Gastroesophageal sphincter (tissue), 3 donors: ENCODE data around the gene ASPRV1.

ENCODE experiments used
- EP300 ChIP-seq: sonication (generic); formaldehyde crosslinking; IDR thresholded peaks from one replicate; pipeline ENCODE4 v1.6.1; 2017; ENCODE audit warnings: antibody characterized with exemption, mild to moderate bottlenecking
- POLR2A ChIP-seq, 2 donors: fragments of 450-650 bp; IDR thresholded peaks; one replicate each; pipeline ENCODE4 v1.6.1; 2017; ENCODE audit warnings: antibody characterized with exemption in 2 of 2, mild to moderate bottlenecking in 2 of 2, moderate library complexity in 1 of 2
- POLR2AphosphoS5 ChIP-seq: sonication (generic); formaldehyde crosslinking; IDR thresholded peaks from one replicate; pipeline ENCODE4 v1.6.1; 2017; ENCODE audit warnings: antibody characterized with exemption
- TF ChIP-seq, protein P1 (sequence below), 4 experiments: fragments of 200-600 bp in 2 of 4; fragments of 450-650 bp in 2 of 4; sonication (generic) in 1 of 4; IDR thresholded peaks; one replicate each; pipeline ENCODE4 v1.5.1; 2017 to 2019; ENCODE audit warnings: antibody characterized with exemption in 4 of 4, mild to moderate bottlenecking in 2 of 4, moderate library complexity in 2 of 4

- no peak for TF ChIP-seq POLR2A (IDR thresholded peaks at IDR 0.05)
- TF ChIP-seq, protein P1, sequence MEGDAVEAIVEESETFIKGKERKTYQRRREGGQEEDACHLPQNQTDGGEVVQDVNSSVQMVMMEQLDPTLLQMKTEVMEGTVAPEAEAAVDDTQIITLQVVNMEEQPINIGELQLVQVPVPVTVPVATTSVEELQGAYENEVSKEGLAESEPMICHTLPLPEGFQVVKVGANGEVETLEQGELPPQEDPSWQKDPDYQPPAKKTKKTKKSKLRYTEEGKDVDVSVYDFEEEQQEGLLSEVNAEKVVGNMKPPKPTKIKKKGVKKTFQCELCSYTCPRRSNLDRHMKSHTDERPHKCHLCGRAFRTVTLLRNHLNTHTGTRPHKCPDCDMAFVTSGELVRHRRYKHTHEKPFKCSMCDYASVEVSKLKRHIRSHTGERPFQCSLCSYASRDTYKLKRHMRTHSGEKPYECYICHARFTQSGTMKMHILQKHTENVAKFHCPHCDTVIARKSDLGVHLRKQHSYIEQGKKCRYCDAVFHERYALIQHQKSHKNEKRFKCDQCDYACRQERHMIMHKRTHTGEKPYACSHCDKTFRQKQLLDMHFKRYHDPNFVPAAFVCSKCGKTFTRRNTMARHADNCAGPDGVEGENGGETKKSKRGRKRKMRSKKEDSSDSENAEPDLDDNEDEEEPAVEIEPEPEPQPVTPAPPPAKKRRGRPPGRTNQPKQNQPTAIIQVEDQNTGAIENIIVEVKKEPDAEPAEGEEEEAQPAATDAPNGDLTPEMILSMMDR (IDR thresholded peaks at IDR 0.05) = no peak
- TF ChIP-seq EP300 = no peak
- TF ChIP-seq POLR2AphosphoS5 = no peak
These were observed 29.4 kb downstream of the ASPRV1 start for GRCh38 chr2:69931832-69932595.
